Ishikawa (cell line): ENCODE measurements around the gene MBD3L4.

Experiments
- CEBPB ChIP-seq: IDR thresholded peaks from 2 replicates; pipeline ENCODE4 v1.6.1; 2012
- CREB1 ChIP-seq: IDR thresholded peaks from 2 replicates; pipeline ENCODE4 v1.6.1; 2012; ENCODE audit warnings: low read depth
- EGR1 ChIP-seq: IDR thresholded peaks from 2 replicates; pipeline ENCODE4 v1.6.1; 2012
- EP300 ChIP-seq: IDR thresholded peaks from 2 replicates; pipeline ENCODE4 v1.6.1; 2012; ENCODE audit warnings: borderline replicate concordance
- FOXM1 ChIP-seq: IDR thresholded peaks from 2 replicates; pipeline ENCODE4 v1.6.1; 2012; ENCODE audit warnings: low read depth, borderline replicate concordance
- NFIC ChIP-seq: IDR thresholded peaks from 2 replicates; pipeline ENCODE4 v1.6.1; 2012
- RAD21 ChIP-seq: IDR thresholded peaks from 2 replicates; pipeline ENCODE4 v1.6.1; 2012; ENCODE audit warnings: low read depth
- TAF1 ChIP-seq: IDR thresholded peaks from 2 replicates; pipeline ENCODE4 v1.6.1; 2012; ENCODE audit warnings: low read depth, mild to moderate bottlenecking
- TEAD4 ChIP-seq: IDR thresholded peaks from 2 replicates; pipeline ENCODE4 v1.6.1; 2012
- YY1 ChIP-seq: IDR thresholded peaks from 2 replicates; pipeline ENCODE4 v1.6.1; 2012; ENCODE audit warnings: low read depth
- TF ChIP-seq, protein P1 (sequence below): IDR thresholded peaks from 2 replicates; pipeline ENCODE4 v1.6.1; 2012

DNA sequence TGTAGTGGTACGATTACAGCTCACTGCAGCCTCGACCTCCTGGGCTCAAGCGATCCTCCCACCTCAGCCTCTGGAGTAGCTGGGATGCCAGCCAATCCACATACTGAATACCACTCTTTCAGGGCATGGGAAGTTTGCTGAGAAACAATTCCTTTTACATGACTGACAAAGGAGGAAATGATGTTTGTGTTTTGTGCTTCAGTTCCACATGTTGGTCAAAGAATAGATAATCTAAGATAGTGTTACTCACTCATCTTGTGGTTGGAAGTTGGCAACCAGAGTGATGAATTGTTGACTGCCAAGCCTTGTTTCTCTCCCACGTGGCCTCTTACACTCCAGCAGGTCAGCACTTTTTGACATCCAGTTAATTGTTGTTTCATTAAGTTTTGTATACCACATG is 26.3 kb downstream of the MBD3L4 start:
- TF ChIP-seq, protein P1, sequence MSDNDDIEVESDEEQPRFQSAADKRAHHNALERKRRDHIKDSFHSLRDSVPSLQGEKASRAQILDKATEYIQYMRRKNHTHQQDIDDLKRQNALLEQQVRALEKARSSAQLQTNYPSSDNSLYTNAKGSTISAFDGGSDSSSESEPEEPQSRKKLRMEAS, result no peak
- TF ChIP-seq CREB1 (no peak), NFIC (no peak), TAF1 (no peak), EP300 (no peak), CEBPB (no peak), EGR1 (no peak), TEAD4 (no peak), FOXM1 (no peak), RAD21 (no peak), YY1 (no peak)
